GM12878 (cell line): ENCODE data around the gene FZD10. TPM values are rescaled to one million over a fixed set of nuclear protein-coding genes. Genes with fewer than 3 reads are reported as not detected.

Source experiments
- ATAC-seq: fragments of 200-7000 bp; cut with Tn5 transposase; 3 replicates; pipeline ENCODE4 v1.9.1; 2020; ENCODE audit warnings: mild to moderate bottlenecking, moderate library complexity
- BruUV-seq: library from RNA; stranded (reverse); fragments of 400-500 nt; replicated peaks from 2 replicates; lab custom pipeline; 2021; lab: Mats Ljungman, UMichigan
- CTCF ChIA-PET: fragments of 300-600 bp; sonication (Branson Sonifier 250); formaldehyde crosslinking; extraction: SDS; loops from one replicate; lab custom pipeline; 2021; ENCODE audit warnings: inconsistent platforms; lab: Yijun Ruan, JAX
- POLR2A ChIA-PET: fragments of 350-600 bp; formaldehyde crosslinking; extraction: SDS; loops from one replicate; lab custom pipeline; 2021; ENCODE audit warnings: inconsistent platforms; lab: Charles Lee
- RAD21 ChIA-PET: fragments of 300-600 bp; sonication (Branson Sonifier 250); formaldehyde crosslinking; loops from one replicate; lab custom pipeline; 2023; ENCODE audit warnings: antibody characterized with exemption; ENCODE audit not compliant: unreplicated experiment; lab: Charles Lee
- SMC1A ChIA-PET: fragments of 300-600 bp; sonication (Branson Sonifier 250); formaldehyde crosslinking; loops from one replicate; lab custom pipeline; 2023; ENCODE audit not compliant: unreplicated experiment, uncharacterized antibody; lab: Charles Lee
- DNase-seq: peaks from one replicate; pipeline ENCODE4 v3.0.0-alpha.2; 2011; ENCODE audit warnings: low read depth, low spot score
- FAIRE-seq: peaks from 3 replicates; lab custom pipeline; 2011; peaks lifted over from hg19 to GRCh38; lab: Jason Lieb, UNC
- H2AFZ ChIP-seq: 2 replicates; pipeline ENCODE4 v1.6.0; 2011; ENCODE audit warnings: low read depth, low read length, control low read depth; ENCODE audit not compliant: control insufficient read depth
- H3K27ac ChIP-seq: 2 replicates; pipeline ENCODE4 v1.5.1; 2011; ENCODE audit warnings: control low read depth; ENCODE audit not compliant: control insufficient read depth, insufficient read depth
- H3K27me3 ChIP-seq, 2 experiments: replicated peaks in 1 of 2; 2 replicates each; pipeline versions ENCODE4 v1.6.0 to v1.6.1; 2011; ENCODE audit warnings: low read length in 1 of 2; ENCODE audit not compliant: control insufficient read depth in 2 of 2, insufficient read depth in 2 of 2
- H3K36me3 ChIP-seq, 2 experiments: 2 replicates each; pipeline ENCODE4 v1.5.1; 2011; ENCODE audit warnings: low read length in 1 of 2; ENCODE audit not compliant: control insufficient read depth in 2 of 2, insufficient read depth in 2 of 2
- H3K4me1 ChIP-seq: 2 replicates; pipeline ENCODE4 v1.6.1; 2011; ENCODE audit warnings: mild to moderate bottlenecking, low read length, moderate library complexity, mixed read lengths; ENCODE audit not compliant: control insufficient read depth, insufficient read depth
- H3K4me2 ChIP-seq: 2 replicates; pipeline ENCODE4 v1.6.0; 2011; ENCODE audit warnings: control low read depth; ENCODE audit not compliant: control insufficient read depth, insufficient read depth
- H3K4me3 ChIP-seq: fragments of 200-600 bp; sonication (generic); 2 replicates; pipeline ENCODE4 v1.5.1; 2016
- H3K79me2 ChIP-seq: 2 replicates; pipeline ENCODE4 v1.6.0; 2011; ENCODE audit warnings: low read length; ENCODE audit not compliant: control insufficient read depth, insufficient read depth
- H3K9ac ChIP-seq: 2 replicates; pipeline ENCODE4 v1.8.0; 2011; ENCODE audit warnings: low read length, control low read depth, mixed read lengths; ENCODE audit not compliant: control insufficient read depth, insufficient read depth
- H3K9me3 ChIP-seq: replicated peaks from 3 replicates; pipeline ENCODE4 v1.5.1; 2011; ENCODE audit warnings: mild to moderate bottlenecking, low read length; ENCODE audit not compliant: control insufficient read depth, insufficient read depth
- H4K20me1 ChIP-seq: 2 replicates; pipeline ENCODE4 v1.6.0; 2011; ENCODE audit not compliant: control insufficient read depth, insufficient read depth
- BHLHE40 ChIP-seq, 2 experiments: fragments of 450-650 bp in 1 of 2; IDR thresholded peaks; 2 replicates each; pipeline ENCODE4 v1.6.1; 2011 to 2017; ENCODE audit warnings: low read depth in 2 of 2, borderline replicate concordance in 1 of 2, improper control_type of control experiment in 1 of 2, low read length in 1 of 2, mild to moderate bottlenecking in 1 of 2
- BRCA1 ChIP-seq: IDR thresholded peaks from 2 replicates; pipeline ENCODE4 v1.6.1; 2011; ENCODE audit warnings: low read depth, low read length, improper control_type of control experiment
- EED ChIP-seq: sonication (generic); IDR thresholded peaks from 2 replicates; pipeline ENCODE4 v1.6.1; 2016; ENCODE audit warnings: antibody characterized with exemption, low read depth
- ETV6 ChIP-seq, 2 experiments: fragments of 450-650 bp in 1 of 2; IDR thresholded peaks in 1 of 2; conservative IDR thresholded peaks in 1 of 2; 2 replicates each; pipeline ENCODE4 v1.6.1; 2014; ENCODE audit warnings: antibody characterized with exemption in 1 of 2, borderline replicate concordance in 1 of 2, low read depth in 1 of 2, mild to moderate bottlenecking in 1 of 2, moderate library complexity in 1 of 2
- EZH2 ChIP-seq: IDR thresholded peaks from 2 replicates; pipeline ENCODE4 v1.6.1; 2012; ENCODE audit warnings: low read depth, mild to moderate bottlenecking, control low read depth, inconsistent platforms, low read length, borderline replicate concordance; ENCODE audit not compliant: control insufficient read depth
- FOXK2 ChIP-seq: fragments of 450-650 bp; IDR thresholded peaks from 2 replicates; pipeline ENCODE4 v1.6.1; 2017; ENCODE audit warnings: mild to moderate bottlenecking, moderate library complexity
- HDAC6 ChIP-seq: fragments of 200-600 bp; sonication (generic); IDR thresholded peaks from one replicate; pipeline ENCODE4 v1.8.0; 2017; ENCODE audit warnings: antibody characterized with exemption; ENCODE audit not compliant: unreplicated experiment
- HSF1 ChIP-seq: fragments of 150-350 bp; IDR thresholded peaks from 2 replicates; pipeline ENCODE4 v1.6.1; 2014; ENCODE audit warnings: mild to moderate bottlenecking, low read depth, low read length
- JUNB ChIP-seq: IDR thresholded peaks from 2 replicates; pipeline ENCODE4 v1.6.1; 2016; ENCODE audit warnings: antibody characterized with exemption, mild to moderate bottlenecking
- KDM1A ChIP-seq: fragments of 200-600 bp; sonication (generic); IDR thresholded peaks from 2 replicates; pipeline ENCODE4 v1.6.1; 2016; ENCODE audit warnings: borderline replicate concordance
- MEF2A ChIP-seq: IDR thresholded peaks from 2 replicates; pipeline ENCODE4 v1.6.1; 2011; ENCODE audit warnings: low read depth, mild to moderate bottlenecking, low read length, moderate library complexity; ENCODE audit not compliant: insufficient read depth
- MXI1 ChIP-seq: fragments of 150-350 bp; IDR thresholded peaks from 2 replicates; pipeline ENCODE4 v1.6.1; 2011; ENCODE audit warnings: low read depth, mild to moderate bottlenecking, inconsistent platforms, low read length, improper control_type of control experiment
- PAX5 ChIP-seq: IDR thresholded peaks from 2 replicates; pipeline ENCODE4 v1.6.1; 2011; ENCODE audit warnings: low read depth, low read length, borderline replicate concordance
- SMARCA5 ChIP-seq: fragments of 450-650 bp; IDR thresholded peaks from 2 replicates; pipeline ENCODE4 v1.6.1; 2017; ENCODE audit warnings: mild to moderate bottlenecking
- TBL1XR1 ChIP-seq: IDR thresholded peaks from 2 replicates; pipeline ENCODE4 v1.6.1; 2012; ENCODE audit warnings: low read depth, low read length, improper control_type of control experiment
- WGBS: methylation state at CpG from one replicate; pipeline ENCODE4 v1.1.6; 2016; ENCODE audit warnings: low lambda C conversion rate; ENCODE audit not compliant: insufficient replicate concordance, insufficient coverage; ENCODE audit errors: missing lambda C conversion rate; 5-methylcytosine and 5-hydroxymethylcytosine counted together
- in situ Hi-C: fragments of 300-500 bp; cut with MboI; formaldehyde crosslinking; loops from 9 replicates; pipeline ENCODE4 v1.14.3; 2018; ENCODE audit warnings: mixed read lengths
- intact Hi-C: fragments of 100-400 bp; cut with micrococcal nuclease; formaldehyde crosslinking; loops from one replicate; pipeline ENCODE4 v1.14.2; 2022; ENCODE audit not compliant: unreplicated experiment
- polyA plus RNA-seq, 11 experiments: library from polyadenylated mRNA; depleted of rRNA in 4 of 11; unstranded in 6 of 11; stranded (reverse) in 5 of 11; fragments of >200 nt; fragmentation: Nextera tagmentation in 4 of 11; fragmentation: Illumina TruSeq in 1 of 11; extraction: Ambion mirVana in 4 of 11; extraction: Trizol in 1 of 11; gene quantifications; 1 replicate in 1 of 11; 2 replicates in 10 of 11; pipeline versions ENCODE4 v1.2.1 to v1.2.3, GENCODE V29; 2011 to 2016; ENCODE audit warnings: inconsistent platforms in 2 of 11, missing spikeins in 2 of 11, low read depth in 1 of 11
- total RNA-seq, 4 experiments: library from RNA; depleted of rRNA in 3 of 4; stranded (reverse); fragments of >200 nt in 3 of 4; fragmentation: Illumina TruSeq in 1 of 4; extraction: Trizol in 1 of 4; gene quantifications; 2 replicates each; pipeline versions ENCODE4 v1.2.1 to v1.2.3, GENCODE V29; 2013 to 2021

The FZD10 gene
- total and polyA plus RNA-seq, 10 of the 15 experiments (the other 5 are each of a cell fraction or from before 2014, with no cell fraction given): not detected

GRCh38 chr12:130164216-130164542 lies 1.9 kb downstream of the FZD10 start:
- no peaks in the 10 kb centered on the region for H3K4me1 ChIP-seq
- BruUV-seq: no TSS peak
- H4K20me1 ChIP-seq: no peaks in the 10 kb centered on the region
- no peak for FAIRE-seq
- H3K36me3 ChIP-seq: no peaks in the 10 kb centered on the region
- ChIA-PET POLR2A (no interaction called here), SMC1A (no interaction called here), RAD21 (no interaction called here)
- no peak overlapping the region for H3K9ac ChIP-seq
- TF ChIP-seq ETV6 (conservative IDR thresholded peaks at IDR 0.05 in 1 of 2, IDR thresholded peaks at IDR 0.05 in 1 of 2; ENCODE audit: borderline replicate concordance in 1 of 2, low read depth in 1 of 2) (no peak), JUNB (no peak), EZH2 (no peak), TBL1XR1 (no peak), SMARCA5 (no peak), BHLHE40 (IDR thresholded peaks at IDR 0.05; ENCODE audit: borderline replicate concordance in 1 of 2, low read depth in 2 of 2, low read length in 1 of 2) (no peak), MEF2A (no peak), EED (no peak), PAX5 (no peak), MXI1 (no peak), KDM1A (no peak), FOXK2 (no peak), BRCA1 (no peak), HSF1 (no peak), HDAC6 (no peak)
- TF ChIP-seq, all 136 proteins: peak for 0
- DNase-seq: no peak
- 64% methylated on average over 18 of the region's 18 CpGs for WGBS
- CTCF ChIA-PET: no interaction called here
- Histone ChIP-seq H3K27me3 (no peaks in the 10 kb centered on the region), H3K9me3 (no peaks in the 10 kb centered on the region; the same call in 2 of the 3 replicates), H3K79me2 (no peaks in the 10 kb centered on the region), H2AFZ (no peak overlapping the region), H3K4me3 (no peak overlapping the region), H3K4me2 (no peak overlapping the region), H3K27ac (no peak overlapping the region)
- intact Hi-C loops (no loop called here), in situ Hi-C loops (no loop called here)
- ATAC-seq: no peak
